ENCODE results near the gene CKAP4. TPM values are rescaled to one million over a fixed set of nuclear protein-coding genes. Genes with fewer than 3 reads are reported as not detected.

The CKAP4 gene
- total RNA-seq, 1 donor from 2014 or later: 35.0 TPM

GRCh38 chr12:106248846-106249371 is 1.1 kb upstream of the CKAP4 start:
- no peak for DNase-seq
- no peak for ATAC-seq (ENCODE audit: poor library complexity)
- intact Hi-C loops (cut with DNase I): loop anchor here (10.0 kb wide), 1 partner anchor 56 kb away; the partner anchor contains the start of gene TCP11L2

GRCh38 chr12:106248312-106248845 is 559 bp upstream of the CKAP4 start:
- ATAC-seq (ENCODE audit: poor library complexity): peak; percentile 50
- DNase-seq: peak; percentile 75
- intact Hi-C loops (cut with DNase I): loop anchor here (10.0 kb wide), 1 partner anchor 56 kb away; the partner anchor contains the start of gene TCP11L2

- ATAC-seq (ENCODE audit: poor library complexity) (peak; percentile 19), DNase-seq (peak; percentile 86)
- intact Hi-C loops (cut with DNase I): loop anchor here (10.0 kb wide), 1 partner anchor 58 kb away; the partner anchor contains the start of gene TCP11L2
Observed at GRCh38 chr12:106246891-106247673, 738 bp downstream of the CKAP4 start.

- ATAC-seq (ENCODE audit: poor library complexity): peak; percentile 7
- intact Hi-C loops (cut with DNase I): loop anchor here (10.0 kb wide), 1 partner anchor 59 kb away; the partner anchor contains the start of gene TCP11L2
- peak; percentile 65 for DNase-seq
Observed at GRCh38 chr12:106245767-106246166, 2.1 kb downstream of the CKAP4 start.

GRCh38 chr12:106243620-106244019 is 4.2 kb downstream of the CKAP4 start:
- DNase-seq: no peak
- ATAC-seq (ENCODE audit: poor library complexity): no peak
- intact Hi-C loops (cut with DNase I): loop anchor here (10.0 kb wide), 1 partner anchor 61 kb away; the partner anchor contains the start of gene TCP11L2

- ATAC-seq (ENCODE audit: poor library complexity) (no peak), DNase-seq (no peak)
- intact Hi-C loops (cut with DNase I): loop anchor here (10.0 kb wide), 1 partner anchor 64 kb away; the partner anchor contains the start of gene TCP11L2
Observed at GRCh38 chr12:106240821-106241220, 7.0 kb downstream of the CKAP4 start.

- intact Hi-C loops (cut with DNase I): loop anchor here (10.0 kb wide), 1 partner anchor 65 kb away; the partner anchor contains the start of gene TCP11L2
- DNase-seq (no peak), ATAC-seq (ENCODE audit: poor library complexity) (no peak)
Observed at GRCh38 chr12:106239951-106240335, 7.9 kb downstream of the CKAP4 start.

- ATAC-seq (ENCODE audit: poor library complexity): peak; percentile 32
- no peak for DNase-seq
- intact Hi-C loops (cut with DNase I): no loop called here
Observed at GRCh38 chr12:106239241-106239950, 8.4 kb downstream of the CKAP4 start.

GRCh38 chr12:106238146-106238545 is 9.7 kb downstream of the CKAP4 start:
- no peak for DNase-seq
- intact Hi-C loops (cut with DNase I): no loop called here
- peak; percentile 85 for ATAC-seq (ENCODE audit: poor library complexity)

GRCh38 chr12:106235770-106236169 is 12.1 kb downstream of the CKAP4 start:
- intact Hi-C loops (cut with DNase I): no loop called here
- DNase-seq (no peak), ATAC-seq (ENCODE audit: poor library complexity) (no peak)

GRCh38 chr12:106234449-106234848 is 13.4 kb downstream of the CKAP4 start:
- DNase-seq: no peak
- intact Hi-C loops (cut with DNase I): no loop called here
- ATAC-seq (ENCODE audit: poor library complexity): no peak

GRCh38 chr12:106233011-106233410 is 14.8 kb downstream of the CKAP4 start:
- ATAC-seq (ENCODE audit: poor library complexity): no peak
- no peak for DNase-seq
- intact Hi-C loops (cut with DNase I): no loop called here

GRCh38 chr12:106229036-106229591 is 18.7 kb downstream of the CKAP4 start:
- ATAC-seq (ENCODE audit: poor library complexity) (no peak), DNase-seq (no peak)
- intact Hi-C loops (cut with DNase I): loop anchor here (5.0 kb wide), 1 partner anchor 118 kb away; no protein-coding TSS in a partner anchor

GRCh38 chr12:106228320-106228710 is 19.5 kb downstream of the CKAP4 start:
- DNase-seq: no peak
- intact Hi-C loops (cut with DNase I): loop anchor here (5.0 kb wide), 1 partner anchor 119 kb away; no protein-coding TSS in a partner anchor
- ATAC-seq (ENCODE audit: poor library complexity): no peak

- intact Hi-C loops (cut with DNase I): loop anchor here (5.0 kb wide), 1 partner anchor 120 kb away; no protein-coding TSS in a partner anchor
- DNase-seq (peak; percentile 59), ATAC-seq (ENCODE audit: poor library complexity) (no peak)
Observed at GRCh38 chr12:106227641-106228319, 20.0 kb downstream of the CKAP4 start.

GRCh38 chr12:106226884-106227640 is 20.8 kb downstream of the CKAP4 start:
- intact Hi-C loops (cut with DNase I): loop anchor here (5.0 kb wide), 1 partner anchor 120 kb away; no protein-coding TSS in a partner anchor
- ATAC-seq (ENCODE audit: poor library complexity): peak; percentile 67
- no peak for DNase-seq

GRCh38 chr12:106224355-106224706 is 23.5 kb downstream of the CKAP4 start:
- intact Hi-C loops (cut with DNase I): loop anchor here (2.0 kb wide), 1 partner anchor 56 kb away; no protein-coding TSS in a partner anchor
- DNase-seq: no peak
- no peak for ATAC-seq (ENCODE audit: poor library complexity)

Data from Right ventricle myocardium superior (tissue), 1 donor.